VCaP (cell line): ENCODE measurements around the gene IL25.

ENCODE experiments used
- H3K27ac ChIP-seq: fragments of 450-650 bp; 2 replicates; pipeline ENCODE4 v1.5.1; 2017
- CTCF ChIP-seq: fragments of 450-650 bp; conservative IDR thresholded peaks from 2 replicates; pipeline ENCODE4 v1.5.1; 2017; ENCODE audit warnings: mild to moderate bottlenecking, moderate library complexity

Gene IL25

DNA sequence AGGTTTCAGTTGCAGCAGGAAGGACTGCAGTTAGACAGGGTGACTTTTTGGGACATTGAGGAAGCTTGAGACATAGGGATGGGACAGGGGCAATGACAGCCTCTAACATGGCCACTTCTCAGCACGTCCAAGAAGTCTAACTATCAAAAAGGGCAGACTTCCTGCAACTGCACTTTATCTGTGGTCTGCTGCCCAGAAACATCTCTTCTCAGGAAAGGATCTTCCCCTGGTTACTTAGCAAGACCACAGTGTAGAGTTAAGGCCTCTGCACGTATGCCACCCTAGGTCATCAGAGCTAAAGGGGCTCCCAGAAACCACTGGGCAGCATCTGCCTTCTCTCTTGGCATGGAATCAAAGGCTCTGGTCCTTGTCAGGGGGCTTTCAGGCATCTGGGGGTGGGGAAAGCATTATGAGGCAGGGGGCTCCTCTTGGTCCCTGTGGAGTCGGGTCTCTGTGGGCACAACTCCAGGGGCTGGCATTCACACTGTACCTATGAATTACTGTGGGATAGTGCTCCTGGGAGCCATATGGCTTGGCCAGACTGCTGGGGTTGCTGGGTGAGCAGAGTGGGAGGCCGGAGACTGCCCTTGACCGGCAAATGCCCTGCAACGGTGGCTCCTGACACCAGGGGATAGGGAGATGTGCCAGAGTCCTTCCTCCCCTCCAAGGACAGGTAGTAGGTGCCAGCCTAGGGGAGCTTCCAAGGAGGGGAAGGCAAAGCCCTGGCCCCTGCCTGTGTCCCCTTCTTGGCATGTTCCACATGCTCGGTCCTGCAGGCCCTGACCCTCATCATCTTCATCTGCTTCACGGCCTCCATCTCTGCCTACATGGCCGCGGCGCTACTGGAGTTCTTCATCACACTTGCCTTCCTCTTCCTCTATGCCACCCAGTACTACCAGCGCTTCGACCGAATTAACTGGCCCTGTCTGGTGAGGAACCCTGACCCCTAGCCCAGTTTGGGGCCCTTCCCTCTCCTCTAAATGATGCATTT, 5.3 kb downstream of the IL25 start:
- TF ChIP-seq CTCF, result no peak
- no peak overlapping the region for H3K27ac ChIP-seq

- H3K27ac ChIP-seq, result no peak overlapping the region
- TF ChIP-seq CTCF, result no peak
Observed at GRCh38 chr14:23378612-23379220, 6.1 kb downstream of the IL25 start.

GRCh38 chr14:23379366-23380196, 7.0 kb downstream of the IL25 start:
- H3K27ac ChIP-seq, result no peak overlapping the region
- peak; percentile 97 for TF ChIP-seq CTCF

GRCh38 chr14:23380197-23380914, 7.7 kb downstream of the IL25 start:
- no peak; the same call in none of the 2 replicates for TF ChIP-seq CTCF
- H3K27ac ChIP-seq, result no peak overlapping the region

GRCh38 chr14:23380976-23381375, 8.4 kb downstream of the IL25 start:
- no peak for TF ChIP-seq CTCF
- H3K27ac ChIP-seq, result no peak overlapping the region

DNA sequence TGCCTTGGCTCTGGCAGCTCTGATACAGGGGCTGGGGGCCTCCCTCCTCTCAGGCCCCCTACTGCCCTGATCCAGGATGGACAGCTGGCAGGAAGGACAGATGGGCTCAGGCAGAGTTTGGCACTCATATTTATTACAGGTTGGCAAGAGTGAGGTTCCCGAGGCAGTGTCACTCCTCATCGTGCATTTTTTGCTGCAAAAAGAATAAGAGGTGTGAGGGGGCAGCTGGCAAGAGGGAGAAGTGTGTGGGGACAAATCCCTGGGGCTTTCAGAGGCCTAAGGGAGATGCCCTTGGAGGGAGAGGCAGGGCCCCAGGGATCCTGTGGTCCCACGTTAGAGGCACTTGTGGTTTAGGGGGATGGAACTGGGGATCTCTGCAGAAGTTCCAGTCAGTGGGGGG, 9.3 kb downstream of the IL25 start:
- no peak for TF ChIP-seq CTCF
- H3K27ac ChIP-seq, result no peak overlapping the region
